Mucosa of descending colon (tissue), 3 donors: ENCODE data around the gene ZNF792. TPM values are rescaled to one million over a fixed set of nuclear protein-coding genes. Genes with fewer than 3 reads are reported as not detected.
"Not testable (repeated sequence)": the region's sequence is repeated elsewhere in the genome, so short reads cannot be mapped to it uniquely, and the experiment has no call there.

ENCODE experiments used
- ATAC-seq: fragments of 200-7000 bp; cut with Tn5 transposase; one replicate; pipeline ENCODE4 v1.9.1; 2020; ENCODE audit warnings: mild to moderate bottlenecking, moderate library complexity
- DNase-seq, 3 donors: peaks; one replicate each; pipeline ENCODE4 v3.0.0-alpha.2; 2020
- H3K36me3 ChIP-seq: fragments of 200-600 bp; one replicate; pipeline ENCODE4 v1.8.0; 2021; ENCODE audit warnings: low read depth, mild to moderate bottlenecking
- H3K4me1 ChIP-seq: fragments of 200-600 bp; one replicate; pipeline ENCODE4 v1.8.0; 2021; ENCODE audit warnings: low read depth, mild to moderate bottlenecking
- H3K4me3 ChIP-seq: fragments of 200-600 bp; one replicate; pipeline ENCODE4 v1.8.0; 2021; ENCODE audit warnings: mild to moderate bottlenecking
- H3K9me3 ChIP-seq: fragments of 200-600 bp; one replicate; pipeline ENCODE4 v1.8.0; 2021; ENCODE audit warnings: mild to moderate bottlenecking
- CTCF ChIP-seq: fragments of 200-600 bp; IDR thresholded peaks from one replicate; pipeline ENCODE4 v1.8.0; 2022; ENCODE audit warnings: antibody characterized with exemption, mild to moderate bottlenecking
- intact Hi-C, 2 donors: fragments of 100-400 bp; cut with DNase I in 1 of 2; cut with micrococcal nuclease in 1 of 2; formaldehyde crosslinking; loops; one replicate each; pipeline versions ENCODE4 v1.11.0 to v1.11.1; 2022; cut with DNase I, micrococcal nuclease
- total RNA-seq, 3 donors: library from RNA; stranded (reverse); fragmentation: NEBNext Ultra II Directional in 2 of 3; extraction: Animal tissue kit (Norgen Biotek cat#: 25700) in 2 of 3; gene quantifications; one replicate each; pipeline versions ENCODE4 v1.2.1 to v1.2.4, GENCODE V29; 2021 to 2023
- donor health status: DM: no; HTN: no; CAD: no; lungs with moderate emphysema.
- donor health status: DM: no; HTN: no; CAD: no.
- donor health status: DM: no; HTN: yes; CAD: no.

Gene ZNF792
- total RNA-seq, 3 donors from 2014 or later = 5.4 to 7.6 (median 6.7) TPM

DNA sequence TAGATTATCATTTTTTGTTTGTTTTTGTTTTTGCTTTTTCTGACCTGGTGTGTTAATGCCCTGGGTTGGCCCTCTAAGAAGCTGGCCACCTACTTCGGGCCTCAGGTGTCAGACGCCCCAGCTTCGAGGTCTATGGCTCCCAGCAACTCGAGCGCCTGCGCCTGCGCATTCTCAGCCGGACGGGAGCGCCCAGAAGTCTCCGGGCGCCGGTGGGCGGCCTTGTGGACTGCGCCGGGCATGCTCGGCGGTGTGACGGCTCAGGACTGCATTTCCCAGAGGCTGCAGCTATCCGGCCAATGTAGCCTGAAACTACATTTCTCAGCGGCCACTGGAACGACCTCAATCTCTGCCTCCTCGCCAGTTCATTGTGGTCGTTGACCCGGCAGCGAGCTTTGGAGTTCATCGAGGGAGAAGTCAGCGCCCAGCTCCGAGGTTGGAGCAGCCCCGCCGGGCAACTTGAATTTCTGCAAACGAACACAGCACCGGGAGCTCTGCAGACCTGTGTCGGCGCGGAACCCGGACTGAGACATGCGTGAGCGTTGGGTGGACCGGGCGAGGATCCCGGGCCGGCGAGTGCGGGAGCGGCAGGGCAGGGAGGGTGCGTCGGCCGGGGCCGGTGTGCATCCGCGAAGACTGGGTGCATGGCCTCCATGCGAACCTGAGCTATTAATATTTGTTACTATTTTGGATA lies 37.2 kb downstream of the ZNF792 start, which contains the start of gene ZNF30:
ZNF30 (plus strand) TSS at position 219 of the 691 bp plus-strand sequence. CDS start 3,045 bp downstream, outside the sequence.
- no peak for TF ChIP-seq CTCF
- Histone ChIP-seq H3K36me3 (no peaks in the 10 kb centered on the region), H3K9me3 (no peaks in the 10 kb centered on the region), H3K4me3 (peak within 1 kb of the TSS; percentile 27), H3K4me1 (peaks cover 8% of the 10 kb centered on the region)
- intact Hi-C loops = no loop called here
- DNase-seq = peak; percentile 91 to 94 (median 92)
- ATAC-seq = peak; percentile 99

DNA sequence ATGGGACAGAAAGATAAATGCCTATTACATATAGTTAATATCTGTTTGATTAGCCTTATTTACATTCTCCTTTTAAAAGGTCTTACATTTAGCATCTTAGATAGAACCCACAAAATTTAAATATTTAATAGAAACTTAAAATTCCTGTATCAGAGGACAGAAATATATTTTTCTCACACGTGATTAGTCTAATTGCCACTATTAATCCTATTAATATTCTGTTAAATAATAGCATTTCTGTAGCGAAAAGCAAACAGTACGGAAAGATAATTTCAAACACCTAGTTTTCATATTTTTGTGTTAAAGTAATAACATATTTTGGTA lies 37.7 kb downstream of the ZNF792 start:
- DNase-seq (no peak), ATAC-seq (no peak)
- H3K36me3 ChIP-seq = no peaks in the 10 kb centered on the region
- intact Hi-C loops = no loop called here
- TF ChIP-seq CTCF = no peak
- peaks cover 8% of the 10 kb centered on the region for H3K4me1 ChIP-seq
- no peaks in the 10 kb centered on the region for H3K9me3 ChIP-seq
- H3K4me3 ChIP-seq = no peak overlapping the region

DNA sequence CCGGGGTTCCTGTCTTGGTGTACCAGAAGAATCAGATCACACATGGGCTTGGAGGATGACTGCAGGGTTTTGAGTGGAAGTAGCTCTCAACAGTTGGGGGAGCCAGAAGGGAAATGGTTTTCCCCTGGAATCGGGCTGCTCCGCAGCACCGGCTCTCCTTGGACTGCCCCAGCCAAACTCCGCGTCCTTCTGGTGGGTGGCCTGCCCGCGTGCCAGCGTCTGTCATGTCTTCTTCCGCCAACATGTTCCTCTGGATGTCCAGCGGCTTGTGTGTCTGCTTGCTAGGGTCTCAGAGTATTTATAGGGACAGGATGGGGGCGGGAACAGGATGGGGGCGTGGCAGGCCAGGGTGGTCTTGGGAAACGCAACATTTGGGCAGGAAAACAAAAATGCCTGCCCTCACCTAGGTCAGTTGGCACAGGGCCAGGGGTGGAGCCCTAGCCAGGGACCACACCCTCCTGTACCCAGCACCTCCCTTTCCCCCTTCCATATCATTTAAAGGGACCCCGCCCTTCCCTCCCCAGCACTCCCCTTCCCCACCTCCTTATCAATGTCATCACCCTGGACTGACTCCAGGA lies 38.7 kb downstream of the ZNF792 start:
- H3K36me3 ChIP-seq = no peaks in the 10 kb centered on the region
- H3K9me3 ChIP-seq = peaks cover 2% of the 10 kb centered on the region
- ATAC-seq (no peak), DNase-seq (peak in 2 of 3 donors; percentile 6 to 36)
- H3K4me1 ChIP-seq = peaks cover 8% of the 10 kb centered on the region
- TF ChIP-seq CTCF = no peak
- intact Hi-C loops = no loop called here
- H3K4me3 ChIP-seq = no peak overlapping the region

DNA sequence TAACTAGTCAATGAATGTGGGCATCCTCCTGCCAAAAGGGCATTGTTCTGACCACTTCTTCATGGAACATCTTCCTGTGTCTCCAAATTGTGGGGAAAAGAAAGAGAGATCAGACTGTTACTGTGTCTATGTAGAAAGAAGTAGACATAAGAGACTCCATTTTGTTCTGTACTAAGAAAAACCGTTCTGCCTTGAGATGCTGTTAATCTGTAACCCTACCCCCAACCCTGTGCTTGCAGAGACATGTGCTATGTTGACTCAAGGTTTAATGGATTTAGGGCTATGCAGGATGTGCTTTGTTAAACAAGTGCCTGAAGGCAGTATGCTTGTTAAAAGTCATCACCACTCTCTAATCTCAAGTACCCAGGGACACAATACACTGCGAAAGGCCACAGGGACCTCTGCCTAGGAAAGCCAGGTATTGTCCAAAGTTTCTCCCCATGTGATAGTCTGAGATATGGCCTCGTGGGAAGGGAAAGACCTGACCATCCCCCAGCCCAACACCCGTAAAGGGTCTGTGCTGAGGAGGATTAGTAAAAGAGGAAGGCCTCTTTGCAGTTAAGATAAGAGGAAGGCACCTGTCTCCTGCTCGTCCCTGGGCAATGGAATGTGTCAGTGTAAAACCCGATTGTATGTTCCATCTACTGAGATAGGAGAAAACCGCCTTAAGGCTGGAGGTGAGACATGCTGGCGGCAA lies 43.8 kb downstream of the ZNF792 start:
- DNase-seq, ATAC-seq, H3K36me3 ChIP-seq, H3K4me1 ChIP-seq, H3K4me3 ChIP-seq, intact Hi-C loops: not testable (repeated sequence)
- peaks cover 30% of the 10 kb centered on the region for H3K9me3 ChIP-seq

DNA sequence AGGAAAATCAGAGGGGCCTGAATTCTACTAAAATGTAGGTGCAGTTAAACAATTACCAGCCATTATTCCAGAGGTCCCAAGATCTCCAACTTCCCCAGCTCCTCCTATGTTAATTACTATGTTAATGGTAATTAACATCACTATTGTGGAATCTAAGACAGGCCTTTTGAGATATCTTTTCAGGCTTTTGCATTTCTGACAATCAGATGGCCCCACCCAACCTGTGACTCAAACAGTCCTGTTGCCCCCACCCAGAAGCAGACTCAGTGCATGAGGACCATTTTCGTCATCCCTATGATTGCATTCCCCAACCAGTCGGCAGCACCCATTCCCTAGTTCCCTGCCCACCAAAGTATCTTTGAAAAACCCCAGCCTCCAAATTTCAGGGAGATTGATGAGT lies 45.8 kb downstream of the ZNF792 start:
- no peak for ATAC-seq
- intact Hi-C loops = no loop called here
- Histone ChIP-seq H3K4me3 (no peak overlapping the region), H3K36me3 (no peaks in the 10 kb centered on the region), H3K4me1 (no peaks in the 10 kb centered on the region), H3K9me3 (peaks cover 30% of the 10 kb centered on the region)
- TF ChIP-seq CTCF = no peak
- no peak for DNase-seq

GRCh38 chr19:34917144-34917543 lies 46.9 kb downstream of the ZNF792 start:
- H3K4me1 ChIP-seq, DNase-seq, intact Hi-C loops, ATAC-seq, H3K36me3 ChIP-seq, H3K4me3 ChIP-seq: not testable (repeated sequence)
- peaks cover 30% of the 10 kb centered on the region for H3K9me3 ChIP-seq
